Left ventricle myocardium inferior (tissue), 1 donor: Measurements from ENCODE around the gene KDELR3. TPM values are rescaled to one million over a fixed set of nuclear protein-coding genes. Genes with fewer than 3 reads are reported as not detected.

Experiments
- DNase-seq: peaks from one replicate; pipeline ENCODE4 v3.0.0-alpha.2; 2020
- H3K27ac ChIP-seq: fragments of 200-600 bp; replicated peaks from 2 replicates; pipeline ENCODE4 v1.8.0; 2021
- H3K27me3 ChIP-seq: fragments of 200-600 bp; 2 replicates; pipeline ENCODE4 v1.8.0; 2021; ENCODE audit warnings: low read depth
- H3K36me3 ChIP-seq: fragments of 200-600 bp; 2 replicates; pipeline ENCODE4 v1.8.0; 2021
- H3K4me1 ChIP-seq: fragments of 200-600 bp; 2 replicates; pipeline ENCODE4 v1.8.0; 2021
- H3K4me3 ChIP-seq: fragments of 200-600 bp; 2 replicates; pipeline ENCODE4 v1.8.0; 2021; ENCODE audit warnings: mild to moderate bottlenecking, moderate library complexity
- H3K9me3 ChIP-seq: fragments of 200-600 bp; replicated peaks from 2 replicates; pipeline ENCODE4 v1.8.0; 2021
- intact Hi-C: fragments of 100-400 bp; cut with micrococcal nuclease; formaldehyde crosslinking; loops from one replicate; pipeline ENCODE4 v1.11.0; 2022
- total RNA-seq: library from RNA; stranded (reverse); fragmentation: NEBNext Ultra II Directional; extraction: Animal tissue kit (Norgen Biotek cat#: 25700); gene quantifications from one replicate; pipeline ENCODE4 v1.2.1, GENCODE V29; 2021
- TF ChIP-seq, protein P1 (sequence below): fragments of 200-600 bp; IDR thresholded peaks from 2 replicates; pipeline ENCODE4 v1.8.0; 2021; ENCODE audit warnings: antibody characterized with exemption, mild to moderate bottlenecking, borderline replicate concordance
- donor health status: DM: no; HTN: yes; CAD: no; lungs with severe emphysema.

KDELR3 gene
- total RNA-seq, 1 donor from 2014 or later, result 6.0 TPM

DNA sequence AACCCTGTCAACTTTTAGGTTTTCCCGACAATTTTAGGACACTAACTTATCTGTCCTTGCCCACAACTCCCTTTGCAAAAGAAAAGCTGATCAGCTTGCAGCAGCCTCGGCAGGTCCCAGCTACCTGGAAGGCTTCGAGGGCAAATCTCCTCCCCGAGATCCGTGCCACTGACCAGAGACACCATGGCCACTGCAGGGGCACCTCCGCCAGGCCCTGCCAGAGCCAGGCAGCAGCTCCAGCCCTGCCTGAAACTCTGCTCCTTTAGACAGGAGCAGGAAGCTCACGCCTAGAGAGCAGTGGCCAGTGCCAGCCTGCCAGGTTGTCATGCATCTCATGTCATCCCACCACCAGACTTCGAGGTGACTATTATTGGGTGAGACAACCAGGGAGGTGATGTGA, 34.0 kb upstream of the KDELR3 start:
- TF ChIP-seq, protein P1, sequence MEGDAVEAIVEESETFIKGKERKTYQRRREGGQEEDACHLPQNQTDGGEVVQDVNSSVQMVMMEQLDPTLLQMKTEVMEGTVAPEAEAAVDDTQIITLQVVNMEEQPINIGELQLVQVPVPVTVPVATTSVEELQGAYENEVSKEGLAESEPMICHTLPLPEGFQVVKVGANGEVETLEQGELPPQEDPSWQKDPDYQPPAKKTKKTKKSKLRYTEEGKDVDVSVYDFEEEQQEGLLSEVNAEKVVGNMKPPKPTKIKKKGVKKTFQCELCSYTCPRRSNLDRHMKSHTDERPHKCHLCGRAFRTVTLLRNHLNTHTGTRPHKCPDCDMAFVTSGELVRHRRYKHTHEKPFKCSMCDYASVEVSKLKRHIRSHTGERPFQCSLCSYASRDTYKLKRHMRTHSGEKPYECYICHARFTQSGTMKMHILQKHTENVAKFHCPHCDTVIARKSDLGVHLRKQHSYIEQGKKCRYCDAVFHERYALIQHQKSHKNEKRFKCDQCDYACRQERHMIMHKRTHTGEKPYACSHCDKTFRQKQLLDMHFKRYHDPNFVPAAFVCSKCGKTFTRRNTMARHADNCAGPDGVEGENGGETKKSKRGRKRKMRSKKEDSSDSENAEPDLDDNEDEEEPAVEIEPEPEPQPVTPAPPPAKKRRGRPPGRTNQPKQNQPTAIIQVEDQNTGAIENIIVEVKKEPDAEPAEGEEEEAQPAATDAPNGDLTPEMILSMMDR, result no peak
- Histone ChIP-seq H3K4me3 (no peak overlapping the region), H3K27ac (peak overlapping the region; percentile 30), H3K27me3 (peaks cover 4% of the 10 kb centered on the region), H3K9me3 (no peaks in the 10 kb centered on the region), H3K36me3 (no peaks in the 10 kb centered on the region), H3K4me1 (peaks cover 33% of the 10 kb centered on the region)
- no peak for DNase-seq
- intact Hi-C loops, result no loop called here

DNA sequence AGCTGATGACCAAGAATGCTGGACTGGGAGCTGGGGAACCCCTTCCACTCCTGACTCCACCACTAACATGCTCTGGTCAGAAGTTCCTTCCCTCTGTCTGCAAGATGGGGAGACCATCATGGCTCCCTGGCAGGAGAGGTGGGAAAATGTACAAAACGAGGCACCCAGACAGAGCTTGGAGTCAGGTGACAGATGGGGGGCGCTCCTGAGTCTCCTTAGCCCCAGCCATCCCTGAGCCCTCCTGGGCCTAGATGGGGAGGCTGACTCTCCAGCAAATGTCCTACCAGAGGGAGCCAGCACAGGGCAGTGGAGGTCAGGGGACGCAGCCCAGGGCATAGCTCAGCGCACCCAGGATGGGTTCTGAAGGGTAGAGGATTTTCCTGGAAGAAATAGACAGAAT, 32.9 kb upstream of the KDELR3 start:
- Histone ChIP-seq H3K27ac (peak overlapping the region; percentile 78), H3K9me3 (no peaks in the 10 kb centered on the region), H3K27me3 (peaks cover 7% of the 10 kb centered on the region), H3K4me1 (peaks cover 33% of the 10 kb centered on the region), H3K4me3 (no peak overlapping the region), H3K36me3 (no peaks in the 10 kb centered on the region)
- no peak for DNase-seq
- TF ChIP-seq, protein P1, result no peak
- intact Hi-C loops, result no loop called here

DNA sequence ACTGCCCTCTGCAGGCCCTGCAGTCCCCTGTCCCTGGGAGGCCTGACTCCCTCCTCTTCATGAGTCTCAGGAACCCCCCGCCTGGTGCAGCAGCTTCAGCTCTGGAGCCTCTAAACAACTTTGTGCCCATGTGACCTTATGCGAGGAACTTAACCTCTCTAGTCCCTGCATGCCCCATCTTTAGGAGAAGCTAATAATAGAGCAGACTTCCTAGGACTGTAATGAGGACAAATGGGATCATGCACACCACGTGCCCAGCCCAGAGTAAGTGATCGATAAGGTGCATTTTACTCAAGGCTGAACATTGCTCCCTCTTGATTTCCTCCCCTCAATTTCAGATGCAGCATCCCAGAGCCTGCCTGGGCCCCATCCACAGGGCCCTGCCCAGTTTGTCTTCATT, 31.9 kb upstream of the KDELR3 start:
- peak overlapping the region; percentile 78 for H3K27ac ChIP-seq
- H3K27me3 ChIP-seq, result peaks cover 17% of the 10 kb centered on the region
- intact Hi-C loops, result no loop called here
- DNase-seq, result no peak
- H3K4me1 ChIP-seq, result peaks cover 32% of the 10 kb centered on the region
- TF ChIP-seq, protein P1, result no peak
- no peaks in the 10 kb centered on the region for H3K9me3 ChIP-seq
- H3K36me3 ChIP-seq, result no peaks in the 10 kb centered on the region
- no peak overlapping the region for H3K4me3 ChIP-seq

DNA sequence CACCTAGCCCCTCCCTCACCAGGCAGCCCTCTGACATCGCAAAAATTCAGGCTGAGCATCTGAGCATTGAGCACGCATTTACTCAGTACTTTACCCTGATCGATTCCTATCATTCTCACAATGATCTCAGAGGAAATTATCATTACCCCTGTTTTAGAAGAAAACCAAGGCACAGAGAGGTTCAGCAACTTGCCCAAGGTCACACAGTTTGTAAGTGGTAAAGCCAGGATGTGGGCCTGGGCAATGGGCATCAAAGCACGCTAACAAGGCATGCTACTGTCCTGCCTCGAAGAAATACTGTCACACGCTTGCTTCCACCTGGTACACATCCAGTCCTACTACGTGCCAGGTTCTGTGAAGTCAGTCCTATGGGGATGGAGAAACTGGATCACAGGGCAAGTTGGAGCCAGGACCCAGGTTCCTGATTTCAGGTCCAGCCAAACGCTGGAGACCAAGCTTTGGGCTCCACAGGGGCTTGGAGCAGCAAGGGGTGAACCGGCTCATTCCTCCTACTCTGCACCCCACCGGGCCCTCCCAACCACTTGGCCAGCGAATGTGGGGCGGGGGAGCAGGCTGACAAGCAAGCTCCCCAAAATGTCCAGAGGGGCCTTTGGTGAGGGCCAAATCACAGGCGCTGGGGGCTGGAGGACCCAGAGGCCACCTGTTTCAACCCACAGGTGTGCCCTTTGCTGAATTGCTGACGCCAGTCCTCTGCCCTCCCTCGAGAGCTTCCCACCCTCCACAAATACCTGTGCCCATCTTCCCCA, 31.1 kb upstream of the KDELR3 start:
- TF ChIP-seq, protein P1, result no peak

DNA sequence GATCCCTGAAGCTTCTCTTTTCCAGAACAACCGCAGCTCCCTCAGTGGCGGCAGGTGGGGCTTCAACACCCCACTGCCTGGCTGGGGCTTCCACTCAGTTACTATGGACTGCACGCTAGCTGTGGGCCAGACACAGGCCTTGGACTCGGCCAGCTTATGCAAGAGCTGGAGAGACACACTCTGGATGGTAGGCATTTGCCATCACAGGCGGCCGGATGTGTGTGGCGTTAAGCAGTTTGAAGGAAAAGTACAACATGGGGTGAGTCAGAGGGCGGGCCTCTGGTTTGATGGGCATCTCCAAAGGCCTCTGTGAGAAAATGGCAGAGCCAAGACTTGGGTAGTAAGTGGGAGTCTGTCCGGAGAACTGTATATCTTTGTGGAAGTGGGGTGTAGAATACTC, 30.5 kb upstream of the KDELR3 start:
- H3K9me3 ChIP-seq, result no peaks in the 10 kb centered on the region
- DNase-seq, result no peak
- no peaks in the 10 kb centered on the region for H3K36me3 ChIP-seq
- intact Hi-C loops, result no loop called here
- H3K27ac ChIP-seq, result peak overlapping the region; percentile 78
- peaks cover 19% of the 10 kb centered on the region for H3K27me3 ChIP-seq
- TF ChIP-seq, protein P1, result no peak
- no peak overlapping the region for H3K4me3 ChIP-seq
- peaks cover 31% of the 10 kb centered on the region for H3K4me1 ChIP-seq

More for the DNA sequence above, 31.1 kb upstream of the KDELR3 start:
- no peak for DNase-seq
- peak overlapping the region; percentile 78 for H3K27ac ChIP-seq
- no peak overlapping the region for H3K4me3 ChIP-seq
- H3K36me3 ChIP-seq, result no peaks in the 10 kb centered on the region
- intact Hi-C loops, result no loop called here
- peaks cover 19% of the 10 kb centered on the region for H3K27me3 ChIP-seq
- peaks cover 31% of the 10 kb centered on the region for H3K4me1 ChIP-seq
- no peaks in the 10 kb centered on the region for H3K9me3 ChIP-seq
